GM10266 (cell line): ENCODE results near the gene DCAF11.

ENCODE experiments used
- DNase-seq: peaks from one replicate; pipeline ENCODE4 v3.0.0; 2012; ENCODE audit errors: extremely low spot score
- CTCF ChIP-seq: IDR thresholded peaks from 2 replicates; pipeline ENCODE4 v1.5.1; 2012; ENCODE audit warnings: mild to moderate bottlenecking, low read depth; ENCODE audit not compliant: control insufficient read depth, insufficient read depth; ENCODE audit errors: missing control alignments

Gene DCAF11

GRCh38 chr14:24136684-24137528, 22.3 kb downstream of the DCAF11 start:
- no peak for DNase-seq
- no peak for TF ChIP-seq CTCF

- no peak for DNase-seq
- TF ChIP-seq CTCF: no peak
These were observed 23.2 kb downstream of the DCAF11 start for GRCh38 chr14:24137529-24138395.

- no peak for DNase-seq
- TF ChIP-seq CTCF: no peak
These were observed 24.1 kb downstream of the DCAF11 start for GRCh38 chr14:24138396-24139271.

GRCh38 chr14:24139272-24139934, 24.8 kb downstream of the DCAF11 start:
- no peak for DNase-seq
- TF ChIP-seq CTCF: no peak

- peak; percentile 96 for DNase-seq
- peak; percentile 7 for TF ChIP-seq CTCF
These were observed 26.7 kb downstream of the DCAF11 start, which contains the start of gene EMC9 for GRCh38 chr14:24141097-24141880. Gene EMC9, minus strand, starts transcription at chr14:24141591. Its CDS starts 287 bp downstream, at chr14:24141304.

- TF ChIP-seq CTCF: no peak
These were observed 28.9 kb downstream of the DCAF11 start for GRCh38 chr14:24143511-24143910.

More at GRCh38 chr14:24143511-24143910, 28.9 kb downstream of the DCAF11 start:
- no peak for DNase-seq
